ENCODE data around the gene S100A10. TPM values are rescaled to one million over a fixed set of nuclear protein-coding genes. Genes with fewer than 3 reads are reported as not detected.

Gene S100A10
- total and polyA plus RNA-seq, 8 donors, result 6.4 to 830 (median 165) TPM

DNA sequence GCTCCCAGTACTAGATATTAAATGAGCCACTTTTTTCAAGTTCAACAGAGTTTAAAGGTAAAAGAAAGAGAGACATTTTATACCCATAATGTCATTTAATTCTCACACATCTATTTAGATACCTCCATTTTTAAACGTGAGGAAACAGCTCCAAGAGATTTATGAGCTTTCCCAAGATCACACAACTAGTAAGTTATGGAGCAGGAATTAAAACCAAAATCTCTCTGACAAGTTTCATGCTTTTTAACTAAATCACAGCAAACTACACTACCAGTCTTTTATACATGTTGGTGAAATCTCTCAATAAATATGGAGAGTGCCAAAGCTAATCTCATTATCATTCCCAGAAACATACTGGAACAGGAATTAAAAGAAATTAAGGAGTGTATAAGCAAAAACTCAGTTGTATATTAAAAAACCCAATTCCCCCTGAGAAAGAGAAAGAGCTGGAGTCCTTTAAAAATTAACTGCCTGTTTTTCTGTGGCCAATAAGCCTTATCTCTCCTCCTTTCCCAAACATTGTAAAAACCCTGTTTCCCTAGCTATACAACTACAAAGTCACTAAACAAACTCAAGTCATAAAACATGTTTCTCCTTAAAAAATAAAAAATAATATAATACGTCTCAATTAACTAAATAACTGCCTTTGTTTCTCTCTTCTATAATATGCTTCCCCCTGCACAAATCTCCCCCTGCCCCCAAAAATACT is 57.6 kb downstream of the S100A10 start:
- TF ChIP-seq POLR2A (IDR thresholded peaks at IDR 0.05) (no peak), EP300 (IDR thresholded peaks at IDR 0.05) (no peak), POLR2AphosphoS5 (IDR thresholded peaks at IDR 0.05) (no peak)
- TF ChIP-seq, protein P1, sequence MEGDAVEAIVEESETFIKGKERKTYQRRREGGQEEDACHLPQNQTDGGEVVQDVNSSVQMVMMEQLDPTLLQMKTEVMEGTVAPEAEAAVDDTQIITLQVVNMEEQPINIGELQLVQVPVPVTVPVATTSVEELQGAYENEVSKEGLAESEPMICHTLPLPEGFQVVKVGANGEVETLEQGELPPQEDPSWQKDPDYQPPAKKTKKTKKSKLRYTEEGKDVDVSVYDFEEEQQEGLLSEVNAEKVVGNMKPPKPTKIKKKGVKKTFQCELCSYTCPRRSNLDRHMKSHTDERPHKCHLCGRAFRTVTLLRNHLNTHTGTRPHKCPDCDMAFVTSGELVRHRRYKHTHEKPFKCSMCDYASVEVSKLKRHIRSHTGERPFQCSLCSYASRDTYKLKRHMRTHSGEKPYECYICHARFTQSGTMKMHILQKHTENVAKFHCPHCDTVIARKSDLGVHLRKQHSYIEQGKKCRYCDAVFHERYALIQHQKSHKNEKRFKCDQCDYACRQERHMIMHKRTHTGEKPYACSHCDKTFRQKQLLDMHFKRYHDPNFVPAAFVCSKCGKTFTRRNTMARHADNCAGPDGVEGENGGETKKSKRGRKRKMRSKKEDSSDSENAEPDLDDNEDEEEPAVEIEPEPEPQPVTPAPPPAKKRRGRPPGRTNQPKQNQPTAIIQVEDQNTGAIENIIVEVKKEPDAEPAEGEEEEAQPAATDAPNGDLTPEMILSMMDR (IDR thresholded peaks at IDR 0.05), result no peak
- H3K9me3 ChIP-seq, result no peaks in the 10 kb centered on the region
- peaks cover 0 to 6% (median 4%) of the 10 kb centered on the region in 4 donors for H3K4me1 ChIP-seq
- no peak for DNase-seq
- 23 to 44% (median 33%) methylated on average over 2 of the region's 2 CpGs for WGBS, 5 donors
- H3K27me3 ChIP-seq, result no peaks in the 10 kb centered on the region
- peak overlapping the region in 2 of 5 donors; percentile 17 to 35 for H3K27ac ChIP-seq
- intact Hi-C loops (cut with DNase I; ENCODE audit: low total_unique reads), result loop anchor here (5.0 kb wide), 1 partner anchor 66 kb away; no protein-coding TSS in a partner anchor
- no peak overlapping the region for H3K4me3 ChIP-seq
- H3K36me3 ChIP-seq, result no peaks in the 10 kb centered on the region

DNA sequence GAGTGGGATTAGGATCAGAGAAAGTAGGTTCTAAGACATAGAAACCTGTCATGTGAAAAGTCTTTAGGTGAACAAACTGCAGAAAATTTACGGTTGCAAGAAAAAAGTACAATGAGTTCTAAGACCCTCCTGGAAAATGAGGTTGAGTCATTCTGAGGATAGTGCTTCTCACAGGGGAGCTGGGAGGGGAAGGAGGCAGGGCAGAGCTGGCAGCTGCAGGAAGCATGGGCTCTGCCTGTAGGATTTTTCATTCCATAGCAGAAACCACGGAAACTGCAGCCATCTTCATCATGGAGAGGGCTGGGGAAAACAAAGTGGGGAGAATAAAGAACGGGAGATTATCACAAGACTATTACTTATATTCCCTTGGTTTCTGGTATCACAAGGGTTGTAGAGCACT is 58.5 kb downstream of the S100A10 start:
- Histone ChIP-seq H3K9me3 (no peaks in the 10 kb centered on the region), H3K4me1 (peaks cover 0 to 6% (median 0%) of the 10 kb centered on the region in 4 donors), H3K36me3 (no peaks in the 10 kb centered on the region), H3K27me3 (no peaks in the 10 kb centered on the region), H3K27ac (no peak overlapping the region), H3K4me3 (no peak overlapping the region)
- intact Hi-C loops (cut with DNase I; ENCODE audit: low total_unique reads), result loop anchor here (5.0 kb wide), 1 partner anchor 67 kb away; no protein-coding TSS in a partner anchor
- WGBS, 5 donors, result 57 to 75% (median 71%) methylated on average over 3 of the region's 3 CpGs
- DNase-seq, result no peak
- TF ChIP-seq EP300 (IDR thresholded peaks at IDR 0.05) (no peak), POLR2A (IDR thresholded peaks at IDR 0.05) (no peak), POLR2AphosphoS5 (IDR thresholded peaks at IDR 0.05) (no peak)
- TF ChIP-seq, protein P1 (IDR thresholded peaks at IDR 0.05), result no peak

DNA sequence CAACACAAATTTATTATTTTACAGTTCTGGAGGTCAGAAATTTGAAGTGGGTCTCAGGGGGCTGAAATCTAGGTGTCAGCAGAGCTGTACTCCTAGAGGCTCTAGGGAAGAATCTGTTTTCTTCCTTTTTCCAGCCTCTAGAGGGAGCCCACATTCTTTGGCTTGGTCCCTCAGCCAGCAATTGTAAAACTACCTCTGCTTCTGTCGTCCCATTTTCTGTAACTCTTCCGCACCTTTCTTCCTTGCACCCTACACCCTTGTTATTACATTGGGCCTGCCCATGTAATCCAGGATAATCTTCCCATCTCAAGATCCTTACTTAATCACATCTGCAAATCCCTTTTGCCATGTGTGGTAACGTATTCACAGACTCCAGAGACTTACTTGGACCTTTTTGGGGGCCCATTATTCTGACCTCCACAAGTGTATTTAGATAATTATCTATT is 59.6 kb downstream of the S100A10 start:
- peak; percentile 40 to 87 for DNase-seq
- H3K4me3 ChIP-seq, result no peak overlapping the region
- H3K9me3 ChIP-seq, result no peaks in the 10 kb centered on the region
- H3K4me1 ChIP-seq, result peaks cover 0 to 6% (median 0%) of the 10 kb centered on the region in 4 donors
- TF ChIP-seq, protein P1 (IDR thresholded peaks at IDR 0.05), result peak in 5 of 7 experiments; percentile 41 to 83 (median 75)
- TF ChIP-seq POLR2A (IDR thresholded peaks at IDR 0.05), result no peak
- TF ChIP-seq EP300 (IDR thresholded peaks at IDR 0.05), result no peak
- peak in 1 of 3 donors; percentile 40 for TF ChIP-seq POLR2AphosphoS5 (IDR thresholded peaks at IDR 0.05)
- no peaks in the 10 kb centered on the region for H3K36me3 ChIP-seq
- intact Hi-C loops (cut with DNase I; ENCODE audit: low total_unique reads), result no loop called here
- H3K27ac ChIP-seq, result no peak overlapping the region
- WGBS, 5 donors, result 20 to 27% (median 24%) methylated on average over 3 of the region's 3 CpGs
- no peaks in the 10 kb centered on the region for H3K27me3 ChIP-seq

Other genes with a start within 250 kb of the S100A10 start
- gene MRPL9, start 230.4 kb downstream of the S100A10 start, total RNA-seq, result 100 to 1,000 TPM in 1 of 5 donors, 10 to 100 TPM in 4; 19.8 to 246 (median 62.9) TPM
- 10 to 100 TPM; 59.5 to 79.7 (median 76.3) TPM for gene MRPL9, start 230.4 kb downstream of the S100A10 start, polyA plus RNA-seq
- 10 to 100 TPM in 1 of 5 donors, 1 to 10 TPM in 3, under 1 TPM in 1; 0.29 to 30.4 (median 3.3) TPM for gene TDRKH, start 203.4 kb downstream of the S100A10 start, total RNA-seq
- gene TDRKH, start 203.4 kb downstream of the S100A10 start, polyA plus RNA-seq, result 1 to 10 TPM; 1.9 to 2.6 (median 2.4) TPM
- gene LINGO4, start 188.4 kb downstream of the S100A10 start, total RNA-seq, result 1 to 10 TPM in 1 of 5 donors, not detected in 4; 3.2 TPM
- gene LINGO4, start 188.4 kb downstream of the S100A10 start, polyA plus RNA-seq, result under 1 TPM in 1 of 3 donors, not detected in 2; 0.06 TPM
- gene RORC, start 162.1 kb downstream of the S100A10 start, total RNA-seq, result 10 to 100 TPM in 3 of 5 donors, 1 to 10 TPM in 2; 1.4 to 28.1 (median 16.2) TPM
- gene RORC, start 162.1 kb downstream of the S100A10 start, polyA plus RNA-seq, result 10 to 100 TPM; 11.0 to 14.5 (median 11.5) TPM
- under 1 TPM in 1 of 5 donors, not detected in 4; 0.58 TPM for gene C2CD4D, start 154.0 kb downstream of the S100A10 start, total RNA-seq
- under 1 TPM in 2 of 3 donors, not detected in 1; 0.44 to 0.73 TPM for gene C2CD4D, start 154.0 kb downstream of the S100A10 start, polyA plus RNA-seq
- not detected for gene THEM5, start 140.1 kb downstream of the S100A10 start, total RNA-seq
- not detected for gene THEM5, start 140.1 kb downstream of the S100A10 start, polyA plus RNA-seq
- gene THEM4, start 84.3 kb downstream of the S100A10 start, total RNA-seq, result 10 to 100 TPM in 3 of 5 donors, 1 to 10 TPM in 1, under 1 TPM in 1; 0.89 to 48.4 (median 11.6) TPM
- 10 to 100 TPM in 2 of 3 donors, 1 to 10 TPM in 1; 9.0 to 11.2 (median 11.0) TPM for gene THEM4, start 84.3 kb downstream of the S100A10 start, polyA plus RNA-seq
- 100 to 1,000 TPM in 1 of 5 donors, 10 to 100 TPM in 3, 1 to 10 TPM in 1; 9.8 to 450 (median 26.1) TPM for gene S100A11, start 43.1 kb upstream of the S100A10 start, total RNA-seq
- gene S100A11, start 43.1 kb upstream of the S100A10 start, polyA plus RNA-seq, result 1,000 to 10,000 TPM; 1,189 to 3,881 (median 1,794) TPM
- gene TCHHL1, start 95.2 kb upstream of the S100A10 start, total RNA-seq, result under 1 TPM in 1 of 5 donors, not detected in 4; 0.18 TPM
- gene TCHHL1, start 95.2 kb upstream of the S100A10 start, polyA plus RNA-seq, result not detected
- gene TCHH, start 121.6 kb upstream of the S100A10 start, total RNA-seq, result not detected
- under 1 TPM in 1 of 3 donors, not detected in 2; 0.13 TPM for gene TCHH, start 121.6 kb upstream of the S100A10 start, polyA plus RNA-seq
- gene RPTN, start 165.4 kb upstream of the S100A10 start, total RNA-seq, result not detected
- under 1 TPM in 1 of 3 donors, not detected in 2; 0.31 TPM for gene RPTN, start 165.4 kb upstream of the S100A10 start, polyA plus RNA-seq
- under 1 TPM in 1 of 5 donors, not detected in 4; 0.45 TPM for gene HRNR, start 230.3 kb upstream of the S100A10 start, total RNA-seq
- gene HRNR, start 230.3 kb upstream of the S100A10 start, polyA plus RNA-seq, result not detected